Esophagus squamous epithelium (tissue), 5 donors: ENCODE results near the gene NIPBL. TPM values are rescaled to one million over a fixed set of nuclear protein-coding genes. Genes with fewer than 3 reads are reported as not detected.

ENCODE experiments used
- DNase-seq: peaks from one replicate; lab custom pipeline; 2025; lab: John Stamatoyannopoulos, UW
- H3K27ac ChIP-seq, 4 donors: fragments of 200-600 bp; sonication (generic); one replicate each; pipeline ENCODE4 v1.5.1; 2016 to 2019; ENCODE audit warnings: mild to moderate bottlenecking in 1 of 4
- H3K27me3 ChIP-seq, 4 donors: fragments of 200-600 bp; sonication (generic); 1 replicate in 3 of 4; 2 replicates in 1 of 4; pipeline versions ENCODE4 v1.5.1 to v1.6.0; 2017 to 2021; ENCODE audit warnings: antibody characterized with exemption in 1 of 4
- H3K36me3 ChIP-seq, 3 donors: fragments of 200-600 bp; sonication (generic); one replicate each; pipeline ENCODE4 v1.5.1; 2016 to 2019
- H3K4me1 ChIP-seq, 3 donors: fragments of 200-600 bp; sonication (generic); one replicate each; pipeline ENCODE4 v1.5.1; 2017 to 2019
- H3K4me3 ChIP-seq, 4 donors: fragments of 200-600 bp; sonication (generic); 1 replicate in 3 of 4; 2 replicates in 1 of 4; pipeline ENCODE4 v1.5.1; 2016 to 2019; ENCODE audit warnings: mild to moderate bottlenecking in 2 of 4, moderate library complexity in 1 of 4
- H3K9me3 ChIP-seq, 3 donors: fragments of 200-600 bp; sonication (generic); one replicate each; pipeline ENCODE4 v1.5.1; 2016 to 2019
- CTCF ChIP-seq, 6 experiments: fragments of 450-650 bp in 4 of 6; fragments of 200-600 bp in 2 of 6; sonication (generic) in 2 of 6; IDR thresholded peaks; one replicate each; pipeline ENCODE4 v1.5.1; 2016 to 2019; ENCODE audit warnings: antibody characterized with exemption in 6 of 6, mild to moderate bottlenecking in 4 of 6, moderate library complexity in 4 of 6
- POLR2A ChIP-seq, 4 donors: fragments of 450-650 bp; IDR thresholded peaks; one replicate each; pipeline ENCODE4 v1.6.1; 2017; ENCODE audit warnings: antibody characterized with exemption in 4 of 4, mild to moderate bottlenecking in 4 of 4, moderate library complexity in 3 of 4
- WGBS, 2 donors: methylation state at CpG; one replicate each; pipeline ENCODE4 v1.1.5; 2018; 5-methylcytosine and 5-hydroxymethylcytosine counted together
- intact Hi-C: fragments of 100-400 bp; cut with DNase I; formaldehyde crosslinking; loops from one replicate; pipeline ENCODE4 v1.15.0; 2022
- total RNA-seq, 4 donors: library from RNA; depleted of rRNA; stranded (reverse); fragments of >200 nt; gene quantifications; one replicate each; pipeline ENCODE4 v1.1.0, GENCODE V29; 2016
- donor health status: DM: yes; HTN: yes; CAD: no.

Gene NIPBL
- total RNA-seq, 4 donors from 2014 or later, result 19.4 to 50.0 (median 31.3) TPM

GRCh38 chr5:36958612-36959011 is 82.0 kb downstream of the NIPBL start:
- Histone ChIP-seq H3K27me3 (no peaks in the 10 kb centered on the region), H3K4me1 (peaks cover 0 to under 1% (median 0%) of the 10 kb centered on the region in 3 donors), H3K9me3 (no peaks in the 10 kb centered on the region), H3K4me3 (no peak overlapping the region), H3K36me3 (peaks cover 0 to 71% (median 0%) of the 10 kb centered on the region in 3 donors), H3K27ac (no peak overlapping the region)
- no peak for DNase-seq
- 37 to 69% methylated on average over 2 of the region's 2 CpGs for WGBS, 2 donors
- intact Hi-C loops, result no loop called here
- TF ChIP-seq CTCF (IDR thresholded peaks at IDR 0.05) (no peak), POLR2A (IDR thresholded peaks at IDR 0.05) (no peak)

- no peak for DNase-seq
- H3K4me3 ChIP-seq, result no peak overlapping the region
- WGBS, 2 donors, result 100% methylated on average over 1 of the region's 1 CpG
- H3K36me3 ChIP-seq, result peaks cover 0 to 80% (median 0%) of the 10 kb centered on the region in 3 donors
- H3K9me3 ChIP-seq, result no peaks in the 10 kb centered on the region
- H3K27ac ChIP-seq, result no peak overlapping the region
- TF ChIP-seq CTCF (IDR thresholded peaks at IDR 0.05), result no peak
- no peak for TF ChIP-seq POLR2A (IDR thresholded peaks at IDR 0.05)
- no peaks in the 10 kb centered on the region for H3K27me3 ChIP-seq
- intact Hi-C loops, result no loop called here
- no peaks in the 10 kb centered on the region for H3K4me1 ChIP-seq
These were observed 88.6 kb downstream of the NIPBL start for GRCh38 chr5:36965179-36965578.

- 95 to 97% methylated on average over 2 of the region's 2 CpGs for WGBS, 2 donors
- Histone ChIP-seq H3K4me3 (no peak overlapping the region), H3K36me3 (peaks cover 0 to 94% (median 0%) of the 10 kb centered on the region in 3 donors), H3K27me3 (no peaks in the 10 kb centered on the region), H3K4me1 (no peaks in the 10 kb centered on the region), H3K9me3 (no peaks in the 10 kb centered on the region), H3K27ac (no peak overlapping the region)
- no peak for TF ChIP-seq CTCF (IDR thresholded peaks at IDR 0.05)
- TF ChIP-seq POLR2A (IDR thresholded peaks at IDR 0.05), result no peak
- intact Hi-C loops, result no loop called here
- no peak for DNase-seq
These were observed 93.3 kb downstream of the NIPBL start for GRCh38 chr5:36969700-36970395.

- no peak for DNase-seq
- H3K4me3 ChIP-seq, result no peak overlapping the region
- H3K9me3 ChIP-seq, result peaks cover 0 to 6% (median 0%) of the 10 kb centered on the region in 3 donors
- TF ChIP-seq POLR2A (IDR thresholded peaks at IDR 0.05) (no peak), CTCF (IDR thresholded peaks at IDR 0.05) (no peak)
- peaks cover 0 to 5% (median 0%) of the 10 kb centered on the region in 3 donors for H3K4me1 ChIP-seq
- H3K27me3 ChIP-seq, result no peaks in the 10 kb centered on the region
- H3K27ac ChIP-seq, result no peak overlapping the region
- intact Hi-C loops, result no loop called here
- H3K36me3 ChIP-seq, result peaks cover 0 to 60% (median 5%) of the 10 kb centered on the region in 3 donors
These were observed 101.6 kb downstream of the NIPBL start for GRCh38 chr5:36978196-36978595.

GRCh38 chr5:36982146-36982545 is 105.6 kb downstream of the NIPBL start:
- DNase-seq, result no peak

More at GRCh38 chr5:36982146-36982545, 105.6 kb downstream of the NIPBL start:
- no peak overlapping the region for H3K27ac ChIP-seq
- TF ChIP-seq CTCF (IDR thresholded peaks at IDR 0.05) (no peak), POLR2A (IDR thresholded peaks at IDR 0.05) (no peak)
- H3K36me3 ChIP-seq, result peaks cover 0 to 41% (median 8%) of the 10 kb centered on the region in 3 donors
- WGBS, 2 donors, result 97 to 100% methylated on average over 1 of the region's 1 CpG
- peaks cover 0 to 6% (median 0%) of the 10 kb centered on the region in 3 donors for H3K9me3 ChIP-seq
- intact Hi-C loops, result no loop called here
- H3K27me3 ChIP-seq, result no peaks in the 10 kb centered on the region
- no peak overlapping the region for H3K4me3 ChIP-seq
- H3K4me1 ChIP-seq, result peaks cover 0 to 5% (median 0%) of the 10 kb centered on the region in 3 donors
